Measurements from ENCODE around the gene GPC6.

DNA sequence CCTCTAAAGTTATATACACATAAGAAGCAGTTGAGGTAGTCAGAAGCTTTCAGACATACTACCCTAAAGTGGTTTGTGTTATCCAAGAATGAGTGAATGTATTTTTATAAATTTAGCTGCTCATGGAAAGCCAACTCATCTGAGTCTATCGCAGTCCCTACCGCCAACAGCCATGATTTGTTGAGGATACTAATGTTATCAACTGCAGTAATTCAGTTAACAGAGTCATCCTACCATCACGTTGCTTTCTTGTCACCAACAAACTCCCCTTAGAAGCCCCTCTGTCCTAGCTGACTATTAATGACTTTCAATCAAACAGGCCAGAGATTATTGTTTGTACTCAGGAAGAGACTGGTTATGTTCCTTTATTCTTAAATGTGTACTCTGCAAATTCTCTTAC, 1083.0 kb downstream of the GPC6 start:
- no peak for TF ChIP-seq GATA2 (IDR thresholded peaks at IDR 0.05; ENCODE audit: low read depth, low read length)
- TF ChIP-seq GATA3 (IDR thresholded peaks at IDR 0.05; ENCODE audit: low read depth, low read length): no peak

Measured in SH-SY5Y (cell line).